Pancreas (tissue), 10 donors: Measurements from ENCODE around the gene MLIP. TPM values are rescaled to one million over a fixed set of nuclear protein-coding genes. Genes with fewer than 3 reads are reported as not detected.

Source experiments
- ATAC-seq, 4 donors: fragments of 200-7000 bp; cut with Tn5 transposase; one replicate each; pipeline versions ENCODE4 v1.8.0 to v1.9.1; 2020; ENCODE audit warnings: mild to moderate bottlenecking in 4 of 4, moderate library complexity in 4 of 4
- DNase-seq, 6 donors: peaks; one replicate each; pipeline ENCODE4 v3.0.0-alpha.2; 2020
- FAIRE-seq: peaks from 2 replicates; lab custom pipeline; 2012; peaks lifted over from hg19 to GRCh38; lab: Jason Lieb, UNC
- H3K27ac ChIP-seq, 4 donors: fragments of 200-600 bp; sonication (generic); 1 replicate in 3 of 4; 2 replicates in 1 of 4; pipeline versions ENCODE4 v1.5.0 to v1.8.0; 2020
- H3K27me3 ChIP-seq, 4 donors: fragments of 200-600 bp; one replicate each; pipeline ENCODE4 v1.8.0; 2021
- H3K36me3 ChIP-seq, 3 donors: fragments of 200-600 bp; sonication (generic) in 1 of 3; one replicate each; pipeline versions ENCODE4 v1.5.0 to v1.8.0; 2020 to 2021
- H3K4me1 ChIP-seq, 3 donors: fragments of 200-600 bp; one replicate each; pipeline ENCODE4 v1.8.0; 2021
- H3K4me3 ChIP-seq, 4 donors: fragments of 200-600 bp; sonication (generic) in 2 of 4; one replicate each; pipeline versions ENCODE4 v1.5.0 to v1.8.0; 2020 to 2021
- H3K9me3 ChIP-seq, 4 donors: fragments of 200-600 bp; one replicate each; pipeline ENCODE4 v1.8.0; 2021
- CTCF ChIP-seq, 4 donors: fragments of 200-600 bp; sonication (generic) in 3 of 4; IDR thresholded peaks; one replicate each; pipeline versions ENCODE4 v1.5.0 to v1.8.0; 2021; ENCODE audit warnings: antibody characterized with exemption in 4 of 4
- WGBS, 2 donors: extraction: QIAGEN DNeasy Blood & Tissue Kit; methylation state at CpG; one replicate each; pipeline ENCODE4 v1.1.7; 2013; 5-methylcytosine and 5-hydroxymethylcytosine counted together
- intact Hi-C, 3 donors: fragments of 100-400 bp; cut with DNase I; formaldehyde crosslinking; loops; one replicate each; pipeline versions ENCODE4 v1.11.1 to v1.14.2; 2022
- polyA plus RNA-seq, 2 donors: library from polyadenylated mRNA; stranded (reverse); fragments of 200-250 nt; gene quantifications; one replicate each; pipeline ENCODE4 v1.2.3, GENCODE V29; 2013
- total RNA-seq, 6 donors: library from RNA; stranded (reverse); fragmentation: NEBNext Ultra II Directional in 4 of 6; extraction: Animal tissue kit (Norgen Biotek cat#: 25700) in 4 of 6; gene quantifications; one replicate each; pipeline versions ENCODE4 v1.2.1 to v1.2.4, GENCODE V29; 2021 to 2023
- donor health status: healthy with polysubstance abuse.
- donor health status: DM: no; HTN: no; CAD: no; lungs with moderate emphysema.
- donor health status: DM: no; HTN: no; CAD: no.
- donor health status: control.
- donor health status: control.
- donor health status: Bipolar disorder and iron deficiency.
- donor health status: DM: yes; HTN: yes; CAD: no.
- donor health status: DM: no; HTN: no; CAD: no.
- donor health status: DM: no; HTN: no; CAD: no.
- donor health status: DM: yes; HTN: yes; CAD: no.

The MLIP gene
- total and polyA plus RNA-seq, 8 donors = 0.32 to 5.8 (median 0.77) TPM

- no peak for TF ChIP-seq CTCF (IDR thresholded peaks at IDR 0.05)
- FAIRE-seq = no peak
- Histone ChIP-seq H3K27me3 (no peaks in the 10 kb centered on the region), H3K4me1 (peaks cover 0 to 16% (median 0%) of the 10 kb centered on the region in 3 donors), H3K36me3 (no peaks in the 10 kb centered on the region), H3K9me3 (no peaks in the 10 kb centered on the region), H3K27ac (no peak overlapping the region), H3K4me3 (no peak overlapping the region)
- ATAC-seq = no peak
- 86 to 90% methylated on average over 3 of the region's 3 CpGs for WGBS, 2 donors
- intact Hi-C loops = no loop called here
- no peak for DNase-seq
These were observed 21.9 kb downstream of the MLIP start for GRCh38 chr6:54133186-54133585.

GRCh38 chr6:54134935-54135334, 23.7 kb downstream of the MLIP start:
- ATAC-seq = peak in 1 of 4 donors; percentile 33
- intact Hi-C loops = no loop called here
- no peak for FAIRE-seq

GRCh38 chr6:54135665-54136369, 24.6 kb downstream of the MLIP start:
- peak; percentile 67 to 89 (median 82) for ATAC-seq
- Histone ChIP-seq H3K36me3 (no peaks in the 10 kb centered on the region), H3K9me3 (no peaks in the 10 kb centered on the region), H3K27ac (peak overlapping the region in 2 of 4 donors; percentile 41 to 46), H3K27me3 (no peaks in the 10 kb centered on the region), H3K4me3 (no peak overlapping the region), H3K4me1 (peaks cover 0 to 16% (median 0%) of the 10 kb centered on the region in 3 donors)
- intact Hi-C loops = no loop called here
- no peak for DNase-seq
- FAIRE-seq = peak; percentile 86
- no peak for TF ChIP-seq CTCF (IDR thresholded peaks at IDR 0.05)
- WGBS, 2 donors = 17 to 18% methylated on average over 2 of the region's 2 CpGs

More at GRCh38 chr6:54134935-54135334, 23.7 kb downstream of the MLIP start:
- H3K4me3 ChIP-seq = no peak overlapping the region
- WGBS, 2 donors = 81 to 83% methylated on average over 2 of the region's 2 CpGs
- H3K27ac ChIP-seq = no peak overlapping the region
- H3K9me3 ChIP-seq = no peaks in the 10 kb centered on the region
- peaks cover 0 to 16% (median 0%) of the 10 kb centered on the region in 3 donors for H3K4me1 ChIP-seq
- DNase-seq = no peak
- no peak for TF ChIP-seq CTCF (IDR thresholded peaks at IDR 0.05)
- no peaks in the 10 kb centered on the region for H3K27me3 ChIP-seq
- H3K36me3 ChIP-seq = no peaks in the 10 kb centered on the region

- no peak overlapping the region for H3K4me3 ChIP-seq
- no peaks in the 10 kb centered on the region for H3K9me3 ChIP-seq
- FAIRE-seq (no peak), DNase-seq (no peak), ATAC-seq (no peak)
- H3K4me1 ChIP-seq = peaks cover 0 to 16% (median 0%) of the 10 kb centered on the region in 3 donors
- no peaks in the 10 kb centered on the region for H3K36me3 ChIP-seq
- no peak for TF ChIP-seq CTCF (IDR thresholded peaks at IDR 0.05)
- 68 to 82% methylated on average over 1 of the region's 1 CpG for WGBS, 2 donors
- intact Hi-C loops = no loop called here
- H3K27me3 ChIP-seq = no peaks in the 10 kb centered on the region
- no peak overlapping the region for H3K27ac ChIP-seq
These were observed 27.6 kb downstream of the MLIP start for GRCh38 chr6:54138795-54139194.

- H3K27me3 ChIP-seq = no peaks in the 10 kb centered on the region
These were observed 29.6 kb downstream of the MLIP start for GRCh38 chr6:54140811-54141210.

More at GRCh38 chr6:54140811-54141210, 29.6 kb downstream of the MLIP start:
- no peaks in the 10 kb centered on the region for H3K36me3 ChIP-seq
- no peak for ATAC-seq
- FAIRE-seq = no peak
- intact Hi-C loops = no loop called here
- no peak overlapping the region for H3K4me3 ChIP-seq
- no peak for DNase-seq
- no peak for TF ChIP-seq CTCF (IDR thresholded peaks at IDR 0.05)
- no peak overlapping the region for H3K27ac ChIP-seq
- H3K9me3 ChIP-seq = no peaks in the 10 kb centered on the region
- H3K4me1 ChIP-seq = peaks cover 0 to 4% (median 0%) of the 10 kb centered on the region in 3 donors
